GM18861 (cell line): ENCODE measurements around the gene FOXL3.

ENCODE experiments used
- ATAC-seq: cut with Tn5 transposase; IDR thresholded peaks from one replicate; pipeline ENCODE4 v1.9.1; 2021; ENCODE audit not compliant: unreplicated experiment

The FOXL3 gene

GRCh38 chr7:265998-266850 lies 23.7 kb upstream of the FOXL3 start:
- no peak for ATAC-seq

- ATAC-seq = no peak
These were observed 22.8 kb upstream of the FOXL3 start for GRCh38 chr7:266851-267840.

- no peak for ATAC-seq
These were observed 21.0 kb upstream of the FOXL3 start for GRCh38 chr7:268991-269390.

GRCh38 chr7:269721-270120 lies 20.2 kb upstream of the FOXL3 start:
- ATAC-seq = no peak

- ATAC-seq = no peak
These were observed 19.5 kb upstream of the FOXL3 start for GRCh38 chr7:270351-270983.

GRCh38 chr7:271266-272107 lies 18.5 kb upstream of the FOXL3 start:
- ATAC-seq = no peak

- no peak for ATAC-seq
These were observed 17.8 kb upstream of the FOXL3 start for GRCh38 chr7:272108-272615.

GRCh38 chr7:272631-273030 lies 17.3 kb upstream of the FOXL3 start:
- ATAC-seq = no peak

- ATAC-seq = no peak
These were observed 16.6 kb upstream of the FOXL3 start for GRCh38 chr7:273327-273726.

- ATAC-seq = no peak
These were observed 15.7 kb upstream of the FOXL3 start for GRCh38 chr7:274266-274665.

- ATAC-seq = no peak
These were observed 13.6 kb upstream of the FOXL3 start for GRCh38 chr7:276230-276835.

- ATAC-seq = no peak
These were observed 12.7 kb upstream of the FOXL3 start for GRCh38 chr7:277228-277627.

- ATAC-seq = no peak
These were observed 11.9 kb upstream of the FOXL3 start for GRCh38 chr7:278081-278480.

GRCh38 chr7:279821-280220 lies 10.1 kb upstream of the FOXL3 start:
- no peak for ATAC-seq

GRCh38 chr7:280461-280860 lies 9.5 kb upstream of the FOXL3 start:
- no peak for ATAC-seq

GRCh38 chr7:281637-282036 lies 8.3 kb upstream of the FOXL3 start:
- ATAC-seq = no peak

GRCh38 chr7:282621-283020 lies 7.3 kb upstream of the FOXL3 start:
- no peak for ATAC-seq

GRCh38 chr7:284762-285722 lies 4.9 kb upstream of the FOXL3 start:
- no peak for ATAC-seq

- no peak for ATAC-seq
These were observed 4.2 kb upstream of the FOXL3 start for GRCh38 chr7:285731-286130.
